Subcutaneous abdominal adipose tissue (tissue), 5 donors: ENCODE measurements around the gene PRMT3.

ENCODE experiments used
- H3K27ac ChIP-seq: one replicate; pipeline ENCODE4 v1.7.0; 2013; ENCODE audit warnings: low read depth, mild to moderate bottlenecking, inconsistent platforms, low read length, moderate library complexity
- H3K27me3 ChIP-seq, 5 donors: one replicate each; pipeline ENCODE4 v1.7.0; 2013; ENCODE audit warnings: low read length in 5 of 5, inconsistent platforms in 1 of 5; ENCODE audit not compliant: control insufficient read depth in 5 of 5, insufficient read depth in 4 of 5
- H3K36me3 ChIP-seq, 5 donors: one replicate each; pipeline ENCODE4 v1.7.0; 2013; ENCODE audit warnings: low read length in 5 of 5; ENCODE audit not compliant: control insufficient read depth in 5 of 5, insufficient read depth in 5 of 5
- H3K4me1 ChIP-seq, 5 donors: one replicate each; pipeline ENCODE4 v1.7.0; 2013; ENCODE audit warnings: low read length in 5 of 5, mild to moderate bottlenecking in 3 of 5, moderate library complexity in 1 of 5; ENCODE audit not compliant: control insufficient read depth in 5 of 5, insufficient read depth in 5 of 5
- H3K4me3 ChIP-seq, 5 donors: one replicate each; pipeline ENCODE4 v1.7.0; 2013; ENCODE audit warnings: low read length in 5 of 5, low read depth in 1 of 5
- H3K9ac ChIP-seq, 5 donors: one replicate each; pipeline ENCODE4 v1.7.0; 2013; ENCODE audit warnings: low read length in 5 of 5, mild to moderate bottlenecking in 4 of 5, moderate library complexity in 3 of 5
- H3K9me3 ChIP-seq, 5 donors: one replicate each; pipeline ENCODE4 v1.7.0; 2013; ENCODE audit warnings: low read length in 5 of 5; ENCODE audit not compliant: control insufficient read depth in 5 of 5
- donor health status: healthy.
- donor health status: healthy.
- donor health status: healthy.
- donor health status: healthy.
- donor health status: healthy.

PRMT3 gene

DNA sequence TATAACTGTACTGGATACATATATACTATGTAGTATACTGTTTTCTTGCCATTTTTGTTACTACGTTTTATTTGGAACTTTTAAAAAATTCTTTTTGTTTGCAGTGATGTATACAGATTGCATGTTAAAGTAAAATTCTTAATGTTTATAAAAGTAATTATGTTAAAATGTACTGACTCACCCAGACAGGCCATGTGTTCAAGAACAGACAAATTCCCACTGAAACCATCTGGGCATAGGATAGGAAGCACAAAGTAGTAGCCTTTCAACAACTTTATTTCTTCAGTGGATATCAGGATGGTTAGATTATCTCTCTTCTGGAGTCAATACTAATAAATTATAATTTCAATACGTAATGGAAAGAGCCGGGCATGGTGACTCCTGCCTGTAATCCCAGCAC, 19.8 kb downstream of the PRMT3 start:
- no peak overlapping the region for H3K9ac ChIP-seq
- H3K36me3 ChIP-seq: peaks cover 14 to 45% (median 18%) of the 10 kb centered on the region in 5 donors
- no peaks in the 10 kb centered on the region for H3K9me3 ChIP-seq
- H3K4me1 ChIP-seq: no peaks in the 10 kb centered on the region
- no peak overlapping the region for H3K4me3 ChIP-seq
- H3K27me3 ChIP-seq: no peaks in the 10 kb centered on the region
- H3K27ac ChIP-seq: no peak overlapping the region

DNA sequence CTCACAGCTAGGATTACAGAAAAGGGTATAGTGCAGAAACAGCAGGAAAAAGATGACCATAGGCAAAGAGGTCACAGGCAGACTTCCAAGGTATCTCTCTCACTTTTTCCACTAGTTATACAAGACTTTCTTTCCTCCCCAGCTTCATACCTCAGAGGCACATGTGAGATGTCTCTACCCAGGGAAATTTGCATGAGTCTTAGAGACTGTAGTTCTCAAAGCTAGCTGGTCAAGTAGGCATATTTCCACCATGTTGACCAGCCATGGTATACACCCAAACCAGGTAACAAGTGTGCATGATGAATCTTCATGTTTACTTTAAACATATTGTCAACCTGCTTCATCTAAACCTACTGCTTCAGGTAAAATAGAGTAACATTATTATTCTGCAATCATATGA, 27.9 kb downstream of the PRMT3 start:
- H3K27me3 ChIP-seq: no peaks in the 10 kb centered on the region
- H3K9me3 ChIP-seq: no peaks in the 10 kb centered on the region
- H3K27ac ChIP-seq: no peak overlapping the region
- peaks cover 6 to 32% (median 18%) of the 10 kb centered on the region in 5 donors for H3K36me3 ChIP-seq
- no peak overlapping the region for H3K4me3 ChIP-seq
- no peaks in the 10 kb centered on the region for H3K4me1 ChIP-seq
- no peak overlapping the region for H3K9ac ChIP-seq

DNA sequence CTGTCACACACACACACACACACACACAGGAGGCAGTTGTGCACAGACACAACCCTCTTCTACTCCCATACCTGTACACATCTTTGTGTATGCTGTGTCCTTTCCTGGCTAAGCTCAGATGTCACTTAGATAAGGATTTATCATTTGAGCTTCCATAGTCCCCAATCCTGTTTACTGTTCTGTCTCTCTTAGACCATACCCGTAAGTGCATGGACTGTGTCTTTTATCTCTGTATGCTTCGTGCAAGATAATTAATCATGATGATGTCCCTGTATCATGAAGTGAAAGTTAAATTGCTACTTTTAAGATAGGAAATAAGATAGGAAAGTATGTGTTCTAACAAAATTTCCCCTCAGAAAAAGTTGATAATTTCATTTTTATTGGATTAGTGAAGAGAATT, 30.3 kb downstream of the PRMT3 start:
- Histone ChIP-seq H3K4me3 (no peak overlapping the region), H3K27ac (no peak overlapping the region), H3K36me3 (peaks cover 12 to 45% (median 22%) of the 10 kb centered on the region in 5 donors), H3K9ac (no peak overlapping the region), H3K27me3 (no peaks in the 10 kb centered on the region), H3K4me1 (no peaks in the 10 kb centered on the region), H3K9me3 (no peaks in the 10 kb centered on the region)

DNA sequence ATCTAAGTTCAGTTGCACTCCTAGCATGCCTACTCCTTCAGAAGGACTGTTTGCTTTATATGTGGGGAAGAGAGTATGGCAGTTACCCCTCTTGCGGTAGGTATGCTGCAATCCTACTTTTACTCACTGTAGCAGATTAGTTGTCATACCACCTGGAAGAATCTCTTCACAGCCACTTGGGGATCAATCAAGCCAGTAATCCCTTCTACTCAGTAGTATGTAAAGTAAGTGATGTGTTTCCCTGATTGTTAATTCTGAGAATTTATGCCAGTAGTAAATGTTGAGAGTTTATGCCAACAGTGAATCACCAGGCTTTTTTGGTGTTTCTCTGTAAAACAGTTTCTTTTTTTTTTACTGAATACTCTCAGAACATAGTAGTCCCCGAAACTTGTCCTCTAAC, 34.4 kb downstream of the PRMT3 start:
- peaks cover 3 to 32% (median 14%) of the 10 kb centered on the region in 5 donors for H3K36me3 ChIP-seq
- H3K9me3 ChIP-seq: no peaks in the 10 kb centered on the region
- no peaks in the 10 kb centered on the region for H3K27me3 ChIP-seq
- H3K9ac ChIP-seq: no peak overlapping the region
- no peaks in the 10 kb centered on the region for H3K4me1 ChIP-seq
- H3K4me3 ChIP-seq: no peak overlapping the region
- H3K27ac ChIP-seq: no peak overlapping the region

DNA sequence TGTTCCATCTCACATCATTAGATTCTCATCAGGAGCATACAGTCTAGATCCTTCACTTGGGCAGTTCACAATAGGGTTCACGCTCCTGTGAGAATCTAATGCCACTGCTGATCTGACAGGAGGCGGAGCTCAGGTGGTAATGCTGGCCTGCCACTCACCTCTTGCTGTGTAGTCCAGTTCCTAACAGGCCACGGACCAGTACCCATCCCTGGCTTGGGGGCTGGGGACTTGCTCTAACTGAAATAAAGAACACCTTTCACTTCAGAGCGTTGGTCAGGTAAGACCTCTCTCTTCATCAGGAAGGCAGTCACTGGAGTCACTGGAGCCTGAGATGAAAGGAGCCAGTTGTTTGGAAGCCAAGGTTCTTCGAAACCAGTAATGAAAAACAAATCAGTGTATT, 41.7 kb downstream of the PRMT3 start:
- Histone ChIP-seq H3K9ac (no peak overlapping the region), H3K27ac (no peak overlapping the region), H3K4me1 (no peaks in the 10 kb centered on the region), H3K36me3 (peaks cover 7 to 15% (median 10%) of the 10 kb centered on the region in 5 donors), H3K9me3 (no peaks in the 10 kb centered on the region), H3K4me3 (no peak overlapping the region), H3K27me3 (no peaks in the 10 kb centered on the region)

DNA sequence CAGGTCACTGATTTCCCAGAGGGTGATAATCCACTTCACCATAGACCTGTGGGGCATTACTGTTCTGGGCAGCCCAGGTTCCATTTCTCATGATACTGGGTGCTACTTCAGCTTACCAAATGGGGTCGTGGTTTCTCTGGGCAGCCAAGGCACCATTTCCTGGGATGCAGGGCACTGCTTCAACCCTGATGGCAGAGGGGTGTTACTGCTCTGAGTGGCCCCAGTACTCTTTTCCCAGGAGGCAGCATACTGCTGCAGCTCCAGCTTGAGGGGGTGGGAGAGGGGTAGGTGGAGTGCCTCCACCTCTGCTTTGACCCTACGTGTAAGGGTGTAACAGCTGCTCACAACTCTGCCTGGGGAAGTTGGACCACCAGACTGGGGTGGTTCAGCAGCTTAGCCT, 51.1 kb downstream of the PRMT3 start:
- Histone ChIP-seq H3K36me3 (peaks cover 6 to 21% (median 12%) of the 10 kb centered on the region in 5 donors), H3K4me3 (no peak overlapping the region), H3K4me1 (no peaks in the 10 kb centered on the region), H3K9me3 (no peaks in the 10 kb centered on the region), H3K9ac (no peak overlapping the region), H3K27ac (no peak overlapping the region), H3K27me3 (no peaks in the 10 kb centered on the region)

DNA sequence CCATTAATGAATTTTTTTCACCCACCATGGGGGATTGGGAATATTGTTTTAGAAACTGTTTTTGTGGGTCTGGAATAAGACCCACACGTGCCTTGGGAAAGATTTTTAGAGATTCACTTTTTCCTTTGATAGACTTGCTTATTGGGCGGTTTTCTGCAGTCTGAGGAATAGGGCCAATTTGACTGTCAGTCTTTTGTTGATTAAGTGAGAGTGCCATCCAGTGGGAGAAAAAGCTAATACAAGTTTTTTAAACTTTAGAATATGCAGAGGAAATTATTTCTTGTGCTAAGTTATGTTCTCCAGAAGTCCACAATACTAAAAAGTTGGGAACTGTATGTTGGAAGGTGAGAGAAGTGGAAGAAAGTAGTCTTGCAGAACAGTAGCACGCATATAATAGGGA, 56.1 kb downstream of the PRMT3 start:
- no peak overlapping the region for H3K9ac ChIP-seq
- H3K4me1 ChIP-seq: no peaks in the 10 kb centered on the region

DNA sequence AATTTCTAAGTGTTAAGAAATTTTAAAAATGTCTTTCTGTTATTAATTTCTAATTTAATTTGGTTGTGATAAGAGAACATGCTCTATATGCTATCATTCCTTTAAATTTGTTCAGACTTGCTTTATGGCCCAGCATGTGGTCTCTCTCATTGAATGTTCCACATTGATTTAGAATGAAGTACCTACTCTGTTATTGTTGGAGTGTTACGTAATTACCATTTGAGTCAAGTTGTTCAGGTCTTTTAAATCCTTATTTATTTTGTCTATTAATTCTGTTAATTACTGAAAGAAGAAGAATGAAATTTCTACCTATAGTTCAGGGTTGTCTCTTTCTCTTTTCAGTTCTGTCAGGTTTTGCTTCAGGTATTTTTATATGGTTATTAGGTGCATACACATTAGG, 57.0 kb downstream of the PRMT3 start:
- Histone ChIP-seq H3K4me1 (no peaks in the 10 kb centered on the region), H3K27me3 (no peaks in the 10 kb centered on the region), H3K9me3 (no peaks in the 10 kb centered on the region), H3K4me3 (no peak overlapping the region), H3K9ac (no peak overlapping the region), H3K36me3 (no peaks in the 10 kb centered on the region), H3K27ac (no peak overlapping the region)

More for the DNA sequence above, 56.1 kb downstream of the PRMT3 start:
- no peaks in the 10 kb centered on the region for H3K27me3 ChIP-seq
- H3K36me3 ChIP-seq: peaks cover 0 to 6% (median 0%) of the 10 kb centered on the region in 5 donors
- no peak overlapping the region for H3K27ac ChIP-seq
- no peak overlapping the region for H3K4me3 ChIP-seq
- H3K9me3 ChIP-seq: no peaks in the 10 kb centered on the region

DNA sequence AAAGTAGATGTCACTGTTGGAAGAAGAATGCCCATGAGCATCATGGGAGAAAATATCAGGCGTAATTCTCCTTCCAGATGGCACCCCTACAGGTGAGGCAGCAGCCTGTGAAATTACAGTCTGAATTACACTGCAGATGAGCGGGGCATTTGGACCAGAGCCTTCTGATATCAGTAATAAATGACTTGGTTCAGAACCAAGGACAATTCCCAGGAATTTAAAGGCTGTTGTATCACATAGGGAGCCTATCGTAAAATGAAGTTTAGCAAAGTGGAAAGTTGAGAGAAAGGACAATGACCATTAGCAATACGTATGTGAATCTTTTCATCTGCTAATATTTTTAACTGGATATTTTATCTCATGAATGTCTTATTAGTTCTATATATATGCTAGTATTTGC, 61.3 kb downstream of the PRMT3 start:
- H3K27me3 ChIP-seq: no peaks in the 10 kb centered on the region
- H3K27ac ChIP-seq: no peak overlapping the region
- no peak overlapping the region for H3K9ac ChIP-seq
- peaks cover 0 to 2% (median 0%) of the 10 kb centered on the region in 5 donors for H3K4me1 ChIP-seq
- H3K4me3 ChIP-seq: no peak overlapping the region
- H3K9me3 ChIP-seq: no peaks in the 10 kb centered on the region
- H3K36me3 ChIP-seq: peaks cover 0 to 4% (median 3%) of the 10 kb centered on the region in 5 donors

DNA sequence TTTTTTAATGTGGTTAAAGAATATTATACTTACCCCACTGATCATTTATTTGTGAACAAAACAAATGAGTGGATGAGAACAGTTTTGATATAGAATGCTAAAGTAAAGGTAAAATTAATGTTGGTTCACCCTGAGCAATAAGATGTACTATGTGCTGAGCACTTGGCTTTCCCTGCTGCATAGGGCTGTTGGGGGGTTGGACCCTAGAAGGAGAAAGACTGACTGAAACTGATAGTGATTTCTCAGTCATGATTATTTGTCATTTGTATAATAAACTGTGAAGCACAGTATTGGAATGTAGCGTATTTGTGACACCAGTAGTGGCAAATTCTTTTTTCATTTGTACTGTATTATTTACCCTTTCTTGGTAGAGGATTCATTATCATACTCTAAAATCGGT, 63.3 kb downstream of the PRMT3 start:
- Histone ChIP-seq H3K9me3 (no peaks in the 10 kb centered on the region), H3K4me1 (peaks cover 0 to 2% (median 0%) of the 10 kb centered on the region in 5 donors), H3K36me3 (peaks cover 0 to 9% (median 4%) of the 10 kb centered on the region in 5 donors), H3K9ac (no peak overlapping the region), H3K4me3 (no peak overlapping the region), H3K27ac (no peak overlapping the region), H3K27me3 (no peaks in the 10 kb centered on the region)

DNA sequence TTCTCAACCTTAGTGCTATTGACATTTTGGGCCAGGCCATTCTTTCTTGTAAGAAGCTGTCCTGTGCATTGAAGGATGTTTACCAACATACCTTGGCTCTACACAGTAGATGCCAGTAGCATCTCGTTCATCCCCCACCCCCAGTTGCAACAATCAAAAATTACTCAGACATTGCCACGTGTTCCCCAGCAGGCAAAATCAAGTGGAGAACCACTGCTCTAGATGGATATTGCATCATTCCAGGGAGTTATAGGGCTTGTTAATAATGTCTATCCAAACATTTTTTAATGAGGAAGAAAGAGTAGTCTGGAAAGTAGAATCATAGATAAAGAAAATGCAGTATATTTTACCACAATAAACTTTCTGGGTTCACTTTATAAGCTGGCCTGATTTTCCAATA, 64.1 kb downstream of the PRMT3 start:
- Histone ChIP-seq H3K36me3 (peaks cover 0 to 9% (median 4%) of the 10 kb centered on the region in 5 donors), H3K27ac (no peak overlapping the region), H3K4me3 (no peak overlapping the region), H3K4me1 (peaks cover 0 to 2% (median 0%) of the 10 kb centered on the region in 5 donors), H3K9ac (no peak overlapping the region), H3K27me3 (no peaks in the 10 kb centered on the region), H3K9me3 (no peaks in the 10 kb centered on the region)
